ENCODE results near the gene GAL.

GAL gene

DNA sequence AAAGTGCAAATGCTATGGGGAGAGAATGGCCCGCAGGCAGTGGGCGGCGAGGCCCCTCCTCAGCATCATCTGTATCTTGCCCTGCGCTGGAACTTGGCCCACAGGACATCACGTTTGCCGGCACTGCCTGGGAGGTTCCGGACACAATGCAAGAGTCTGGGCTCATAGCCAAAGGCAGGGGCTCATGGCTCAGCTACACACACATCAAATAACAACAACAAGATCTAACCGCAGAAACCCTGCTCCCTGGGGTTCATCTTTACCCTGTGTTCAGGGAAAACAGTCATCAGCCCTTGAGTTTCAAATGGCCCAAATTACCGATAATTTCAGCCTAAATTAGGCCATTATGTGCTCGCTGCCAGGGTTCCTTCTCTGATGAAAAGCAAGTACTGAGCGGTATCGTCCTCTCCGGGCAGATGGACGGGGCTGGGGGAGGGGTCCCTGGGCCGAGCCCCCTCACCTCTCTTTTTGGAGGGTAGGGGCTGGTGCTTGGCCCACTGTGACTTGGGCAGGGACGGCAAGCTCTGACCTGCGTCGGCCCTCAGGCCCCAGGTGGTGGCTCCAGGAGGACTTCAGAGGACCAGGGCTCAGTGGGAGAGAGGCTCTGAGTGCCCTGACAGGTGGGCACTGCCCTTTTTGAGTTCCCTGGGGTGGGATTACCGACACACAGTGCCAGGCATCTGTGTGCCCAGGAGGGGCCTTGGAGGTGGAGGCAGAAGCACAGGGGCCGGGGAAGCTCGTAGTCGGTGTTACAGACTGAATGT, 25.0 kb upstream of the GAL start:
- DNase-seq (ENCODE audit: low spot score): peak; percentile 19

DNA sequence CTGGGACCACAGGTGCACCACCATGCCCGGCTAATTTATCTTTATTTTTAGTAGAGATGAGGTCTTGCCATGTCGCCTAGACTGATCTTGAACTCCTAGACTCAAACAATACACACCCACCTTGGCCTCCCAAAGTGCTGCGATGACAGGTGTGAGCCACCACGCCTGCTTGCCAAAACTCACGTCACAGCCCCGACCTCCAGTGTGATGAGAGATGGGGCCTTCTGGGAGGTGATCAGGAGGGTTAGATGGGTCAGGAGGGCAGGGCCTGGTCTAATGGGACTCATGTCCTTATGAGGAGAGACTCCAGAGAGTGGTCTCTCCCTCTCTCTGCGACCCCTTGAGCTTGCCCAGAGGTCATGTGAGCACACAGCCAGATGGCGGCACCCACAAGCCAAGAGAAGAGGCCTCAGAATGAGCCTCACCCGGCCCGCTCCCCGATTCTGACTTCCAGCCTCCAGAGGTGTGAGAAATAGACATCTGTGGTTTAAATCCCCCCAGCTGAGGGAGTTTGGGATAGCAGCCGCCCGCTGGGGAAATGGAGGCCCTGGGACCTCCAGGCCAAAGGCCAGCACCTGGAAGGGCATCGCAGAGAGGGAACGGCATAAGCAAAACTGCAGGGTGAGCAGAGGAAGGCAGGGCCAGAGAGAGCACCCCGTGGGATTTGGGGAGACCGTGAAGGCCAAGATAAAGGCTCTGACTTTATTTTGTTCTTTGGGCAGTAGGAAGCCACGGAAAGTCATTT, 24.1 kb upstream of the GAL start:
- DNase-seq (ENCODE audit: low spot score): no peak

DNA sequence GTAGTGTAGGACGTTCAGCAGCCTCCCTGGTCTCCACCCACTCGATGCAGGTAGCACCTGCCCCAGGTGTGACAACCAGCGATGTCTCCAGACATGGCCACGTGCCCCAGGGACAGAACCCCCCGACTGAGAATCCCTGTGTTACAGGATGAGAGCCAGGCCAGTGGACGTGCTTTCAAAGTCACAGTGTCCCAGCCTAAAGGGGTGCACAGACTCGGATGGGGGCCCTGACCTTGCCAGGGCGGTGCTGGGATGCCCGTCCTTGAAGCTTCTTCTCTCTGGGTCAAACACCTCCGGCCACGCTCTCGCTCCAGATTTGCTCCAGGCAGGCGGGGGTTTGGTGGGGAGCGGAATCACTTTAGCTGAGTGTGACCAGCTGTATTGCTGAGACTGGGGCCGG, 23.3 kb upstream of the GAL start:
- DNase-seq (ENCODE audit: low spot score): no peak

DNA sequence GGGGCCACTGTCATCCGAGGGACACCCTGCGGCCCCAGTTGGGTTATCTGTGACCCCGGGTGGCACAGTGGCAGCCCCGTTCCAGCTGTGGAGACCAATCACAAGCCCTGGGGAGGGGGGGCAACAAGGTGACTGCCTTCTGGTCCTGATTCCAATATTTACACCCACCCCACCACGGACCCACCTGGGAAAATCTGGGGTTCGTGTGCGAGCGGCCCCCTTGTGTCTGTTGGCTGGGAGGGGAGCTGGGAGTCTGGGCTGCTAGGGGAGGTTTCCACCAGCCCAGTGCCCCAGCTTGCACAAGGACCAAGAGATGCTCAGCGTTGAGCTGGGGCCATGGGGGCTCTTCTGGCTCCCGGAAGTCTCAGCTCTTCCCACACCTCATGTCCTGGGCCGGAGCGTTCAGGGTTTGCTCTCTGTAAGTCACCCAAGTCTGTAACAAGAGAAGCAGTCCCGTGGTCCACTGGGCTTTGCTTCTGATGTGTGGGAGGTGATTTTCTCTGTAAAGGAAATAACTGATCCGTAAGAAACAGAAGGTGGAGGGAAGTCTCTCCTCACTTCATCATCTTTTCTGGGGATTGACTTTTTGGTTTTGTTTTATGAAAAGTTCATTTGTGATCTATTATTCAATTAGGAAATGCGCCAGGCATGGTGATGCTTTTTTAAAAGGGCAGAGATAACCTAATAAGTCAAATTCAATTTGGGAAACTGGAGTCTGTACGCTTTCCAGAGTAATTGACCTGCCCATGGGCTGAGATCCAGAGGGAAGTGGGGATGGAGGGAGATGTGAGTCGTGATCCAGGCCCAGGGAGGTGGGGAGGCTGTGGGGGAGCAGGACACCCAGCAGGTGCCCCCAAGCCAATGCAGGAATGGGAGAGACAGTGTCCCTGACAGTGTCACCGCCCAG, 22.4 kb upstream of the GAL start:
- DNase-seq (ENCODE audit: low spot score): no peak

DNA sequence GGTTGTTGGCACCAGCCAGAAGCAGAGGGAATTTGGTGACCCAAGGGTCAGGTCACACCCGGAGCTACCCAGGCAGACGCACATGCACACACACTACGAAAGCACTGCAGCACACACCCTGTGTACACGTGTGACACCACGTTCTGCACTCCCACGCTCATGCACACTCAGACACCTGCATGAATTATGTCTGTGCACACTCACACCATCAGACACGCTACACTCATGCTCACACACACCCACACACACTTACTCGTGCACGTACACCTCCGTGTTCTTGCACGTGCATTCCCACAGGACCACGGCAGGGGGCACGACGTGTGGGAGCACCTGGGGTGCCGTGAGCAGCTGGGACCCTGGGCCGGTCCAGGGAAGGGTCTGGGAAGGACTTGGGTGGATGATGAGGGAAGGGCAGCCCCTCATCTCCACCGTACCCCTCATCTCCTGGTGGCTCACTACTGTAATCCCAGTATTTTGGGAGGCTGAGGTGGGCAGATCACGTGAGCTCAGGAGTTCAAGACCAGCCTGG, 20.8 kb upstream of the GAL start:
- no peak for DNase-seq (ENCODE audit: low spot score)

DNA sequence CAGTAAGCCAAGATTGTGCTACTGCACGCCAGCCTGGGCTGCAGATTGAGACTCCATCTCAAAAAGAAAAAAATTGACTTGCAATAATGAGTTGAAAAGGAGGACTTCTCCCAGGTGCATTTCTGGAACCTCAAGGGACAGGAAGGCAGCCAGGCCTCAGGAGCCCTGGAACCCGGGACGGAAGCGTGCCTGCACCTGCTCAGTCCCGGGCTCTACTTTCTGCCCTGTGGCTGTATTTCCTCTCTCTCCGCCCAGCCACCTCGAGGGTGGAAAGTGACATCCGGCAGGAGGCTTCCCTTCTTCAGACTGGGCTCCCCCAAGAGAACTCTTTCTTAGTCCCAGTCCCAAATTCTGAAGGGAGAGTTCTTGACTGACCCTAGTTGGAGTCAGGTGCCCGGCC, 20.2 kb upstream of the GAL start:
- DNase-seq (ENCODE audit: low spot score): no peak

DNA sequence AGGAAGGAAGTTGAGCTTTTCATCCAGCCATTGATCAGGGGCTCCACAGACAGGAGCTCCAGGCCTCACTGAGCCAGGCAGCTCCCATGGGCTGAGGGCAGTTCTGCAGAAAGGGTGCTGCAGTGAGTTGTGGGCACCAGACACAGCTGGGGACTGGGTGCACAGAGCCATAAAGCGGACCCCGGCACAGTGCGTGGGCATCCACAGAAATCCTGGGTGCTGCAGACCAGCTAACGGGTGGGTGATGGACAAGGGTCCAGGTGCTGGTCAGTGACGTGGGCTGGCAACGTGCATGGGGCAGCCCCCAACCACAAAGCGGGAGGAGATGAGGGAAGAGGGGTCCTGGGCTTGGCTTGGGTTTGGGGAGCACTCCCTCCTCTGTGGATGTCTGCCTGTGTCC, 19.4 kb upstream of the GAL start:
- no peak for DNase-seq (ENCODE audit: low spot score)

DNA sequence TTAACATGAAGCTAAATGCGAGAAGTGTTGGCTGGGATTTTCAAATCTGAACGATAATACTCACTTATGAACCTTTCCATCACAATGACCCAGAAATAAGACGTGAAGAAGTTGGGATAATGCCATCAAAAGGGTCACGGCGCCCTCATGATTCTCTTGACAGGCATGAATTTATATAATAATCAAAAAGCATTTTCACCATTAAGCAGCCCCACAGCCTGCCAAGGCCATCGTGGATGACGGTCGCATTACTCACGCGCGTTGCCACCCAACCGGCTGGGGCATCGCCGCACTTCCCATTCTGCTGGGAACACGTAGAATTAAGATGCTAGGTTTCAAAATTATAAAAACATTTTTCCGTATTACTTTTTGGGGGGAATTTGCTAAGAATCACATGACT, 18.9 kb upstream of the GAL start:
- DNase-seq (ENCODE audit: low spot score): no peak

DNA sequence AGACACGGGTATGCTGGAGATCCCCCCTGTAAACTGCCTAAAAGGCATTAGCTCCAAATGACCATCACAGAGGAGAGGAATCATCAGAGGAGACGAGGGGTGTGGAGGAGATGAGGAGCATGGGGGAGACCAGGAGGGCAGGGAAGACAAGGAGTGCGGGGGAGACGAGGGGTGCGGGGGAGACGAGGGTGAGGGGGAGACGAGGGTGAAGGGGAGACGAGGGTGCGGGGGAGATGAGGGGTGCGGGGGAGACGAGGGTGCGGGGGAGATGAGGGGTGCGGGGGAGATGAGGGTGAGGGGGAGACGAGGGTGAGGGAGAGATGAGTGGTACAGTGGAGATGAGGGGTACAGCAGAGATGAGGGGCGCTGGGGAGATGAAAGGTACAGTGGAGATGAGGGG, 17.5 kb upstream of the GAL start:
- DNase-seq (ENCODE audit: low spot score): no peak

DNA sequence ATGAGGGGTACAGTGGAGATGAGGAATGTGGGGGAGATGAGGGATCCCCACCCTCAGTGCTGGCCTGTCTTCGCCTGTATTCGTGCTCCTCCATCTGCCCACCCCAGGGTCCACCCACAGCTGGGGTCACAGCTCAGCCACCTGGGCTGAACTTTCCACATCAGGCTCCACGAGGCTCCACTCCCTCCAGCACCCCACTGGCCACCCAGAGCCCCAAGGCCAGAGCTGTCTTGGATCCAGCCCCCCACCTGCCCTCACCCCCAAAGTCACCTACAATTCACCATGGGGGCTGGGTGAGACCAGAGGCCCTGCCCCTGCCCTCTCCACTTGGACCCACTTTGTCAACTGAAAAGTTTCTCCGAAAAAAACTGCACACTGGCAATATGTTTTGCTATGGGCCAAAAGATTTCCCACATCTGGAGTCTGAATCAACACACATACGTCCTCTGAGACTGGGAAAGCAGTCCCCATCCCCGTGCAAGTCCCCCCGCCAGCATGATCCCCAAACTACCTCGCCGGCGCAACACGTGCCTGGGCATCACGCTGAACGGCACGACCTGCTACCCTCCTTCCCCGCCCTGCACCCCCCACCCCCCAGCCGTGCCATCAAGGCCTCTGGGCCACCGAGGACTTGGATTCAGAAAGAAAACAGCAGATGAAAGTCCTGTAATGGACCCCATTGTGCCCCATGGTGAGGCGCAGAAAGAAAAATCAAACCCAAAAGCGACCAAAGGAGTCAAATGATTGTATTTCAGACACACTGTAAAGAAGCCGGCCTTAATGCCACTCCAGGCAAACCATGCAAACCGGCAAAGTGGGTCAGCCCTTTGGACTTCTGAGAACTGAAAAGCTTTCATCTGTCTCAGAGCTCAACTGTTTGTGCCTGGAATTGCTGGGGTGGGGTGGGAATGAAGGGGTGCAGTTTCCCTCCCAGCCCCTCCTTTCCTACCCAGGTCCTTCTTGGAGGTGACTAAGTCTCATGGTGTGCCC, 16.5 kb upstream of the GAL start:
- DNase-seq (ENCODE audit: low spot score): no peak

DNA sequence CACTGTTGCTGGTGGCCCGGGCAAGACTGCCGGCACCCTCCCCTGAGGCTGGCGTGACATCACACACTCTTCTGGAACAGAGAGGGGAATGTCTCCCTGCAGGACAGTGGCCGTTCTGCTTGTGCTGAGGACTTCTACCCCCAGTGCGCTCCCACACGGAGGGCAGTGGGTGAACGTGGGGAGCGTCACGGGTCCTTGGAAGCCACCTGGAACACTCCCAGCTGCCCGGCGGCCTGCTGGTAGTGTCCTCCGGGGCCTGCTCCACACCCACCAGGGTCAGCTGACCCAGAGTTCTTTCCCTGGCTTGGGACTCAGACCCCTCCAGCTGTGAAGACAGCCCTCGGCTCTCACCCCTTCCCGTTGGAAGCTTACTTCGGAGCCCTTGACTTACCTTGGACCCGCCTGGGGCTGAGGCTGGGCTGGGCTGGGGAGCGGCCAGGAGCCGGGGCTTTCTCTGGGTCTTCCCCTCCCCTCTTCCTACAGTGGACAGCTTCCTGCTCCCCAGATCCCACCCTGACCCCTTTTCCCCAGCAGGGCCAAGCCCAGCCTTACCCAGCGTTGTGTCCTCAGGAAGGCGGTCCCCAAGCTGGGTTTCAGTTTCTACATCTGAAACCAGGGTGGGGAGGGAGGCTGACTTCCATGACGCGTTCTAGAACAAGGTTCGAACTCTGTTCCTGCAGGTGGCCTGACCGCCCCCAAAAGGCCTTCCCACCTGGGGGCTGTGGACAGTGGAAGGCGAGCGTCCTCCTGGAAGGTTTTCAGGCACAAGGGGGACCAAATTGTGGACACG, 14.8 kb upstream of the GAL start:
- no peak for DNase-seq (ENCODE audit: low spot score)

DNA sequence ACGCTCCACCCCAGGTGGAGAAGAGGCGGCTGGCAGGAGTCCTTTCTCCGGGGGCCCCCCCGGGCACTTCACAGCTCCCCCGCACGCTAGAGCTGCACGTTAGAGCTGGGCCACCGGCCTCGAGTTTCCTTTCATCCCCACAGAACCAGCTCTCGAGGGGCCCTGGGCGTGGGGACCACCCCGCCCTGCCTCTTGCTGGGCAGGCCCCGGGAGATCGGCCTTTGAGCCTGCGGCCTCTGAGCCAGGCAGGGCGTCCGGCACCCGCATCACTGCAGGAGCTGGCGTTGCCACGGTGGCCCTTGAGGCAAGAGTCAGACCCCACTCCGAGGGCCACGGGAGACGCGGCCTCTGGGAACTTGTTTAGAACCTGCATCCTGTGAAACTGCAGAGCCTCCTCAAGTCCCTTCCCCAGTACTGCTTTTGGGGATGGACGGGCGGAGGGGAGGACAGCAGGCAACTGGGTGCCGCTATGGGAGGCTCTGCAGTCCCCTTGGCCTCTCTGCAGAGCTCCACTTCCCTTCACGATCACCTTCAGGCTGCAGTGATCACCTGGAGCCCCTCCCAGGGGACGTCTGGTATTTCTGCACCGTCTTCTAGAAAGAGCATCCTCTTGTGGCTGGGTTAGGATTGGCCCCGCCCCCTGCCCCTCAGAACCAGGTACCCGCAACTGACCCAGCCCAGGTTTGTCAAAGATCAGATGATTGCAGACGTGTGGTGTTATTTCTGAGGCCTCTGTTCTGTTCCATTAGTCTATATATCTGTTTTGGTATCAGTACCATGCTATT, 13.9 kb upstream of the GAL start:
- no peak for DNase-seq (ENCODE audit: low spot score)

DNA sequence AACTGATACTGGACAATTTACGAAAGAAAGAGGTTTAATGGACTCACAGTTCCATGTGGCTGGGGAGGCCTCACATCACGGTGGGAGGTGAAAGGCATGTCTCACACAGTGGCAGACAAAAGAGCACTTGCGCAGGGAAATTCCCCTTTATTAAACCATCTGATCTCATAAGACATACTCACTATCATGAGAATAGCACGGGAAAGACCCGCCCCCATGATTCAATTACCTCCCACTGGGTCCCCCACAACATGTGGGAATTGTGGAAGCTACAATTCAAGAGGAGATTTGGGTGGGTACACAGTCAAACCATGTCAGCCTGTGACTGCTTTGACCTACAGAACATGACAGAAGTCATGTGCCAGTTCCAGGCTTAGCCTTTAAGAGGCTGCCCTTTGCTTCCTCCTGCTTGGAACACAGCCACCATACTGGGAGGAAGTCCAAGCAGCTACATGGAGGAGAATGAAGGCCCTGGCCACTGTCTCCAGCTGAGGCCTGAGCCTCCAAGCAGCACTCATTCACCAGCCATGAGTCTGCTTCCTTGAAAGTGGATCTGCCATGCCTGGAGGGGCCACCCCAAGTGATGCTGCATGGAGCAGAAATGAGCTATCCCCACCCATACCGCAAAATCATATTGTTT, 10.9 kb upstream of the GAL start:
- no peak for DNase-seq (ENCODE audit: low spot score)

DNA sequence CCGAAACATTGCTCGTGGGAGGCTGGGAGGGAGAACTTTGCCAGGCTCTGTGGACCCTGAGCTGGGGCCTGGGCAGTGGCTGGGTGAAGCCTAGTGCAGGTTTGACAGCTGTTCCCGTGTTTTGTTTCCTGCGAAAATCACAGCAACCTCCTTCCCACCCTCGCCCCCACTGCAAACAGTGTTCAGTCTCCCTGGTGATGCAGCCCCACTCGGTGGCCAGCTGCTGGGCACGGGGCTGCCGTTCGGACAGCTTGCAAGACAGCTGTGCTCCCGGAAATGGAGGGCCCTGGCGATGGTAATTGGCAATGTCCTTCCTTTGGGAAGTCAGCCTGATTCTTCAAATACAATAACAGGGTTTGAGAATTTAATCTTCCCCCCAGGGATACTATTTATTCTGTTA, 10.4 kb upstream of the GAL start:
- no peak for DNase-seq (ENCODE audit: low spot score)

DNA sequence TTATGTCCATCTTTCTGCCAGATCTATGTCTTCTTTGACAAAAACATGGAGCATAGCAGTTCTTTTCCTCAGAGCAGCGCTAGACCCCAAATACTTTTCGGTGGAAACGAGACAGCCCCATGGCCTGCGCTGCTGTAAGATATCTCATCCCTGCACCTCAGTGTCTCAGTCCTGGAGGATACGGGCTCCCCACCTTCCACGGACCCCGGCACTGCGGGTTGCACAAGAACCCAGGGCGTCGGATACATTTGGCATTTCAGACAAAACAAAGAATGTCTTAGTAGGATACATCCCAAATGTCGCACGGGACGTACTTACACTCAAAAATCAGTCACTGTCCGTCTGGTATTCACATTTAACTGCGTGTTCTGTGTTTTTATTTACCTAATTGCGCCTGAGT, 9.9 kb upstream of the GAL start:
- DNase-seq (ENCODE audit: low spot score): no peak

DNA sequence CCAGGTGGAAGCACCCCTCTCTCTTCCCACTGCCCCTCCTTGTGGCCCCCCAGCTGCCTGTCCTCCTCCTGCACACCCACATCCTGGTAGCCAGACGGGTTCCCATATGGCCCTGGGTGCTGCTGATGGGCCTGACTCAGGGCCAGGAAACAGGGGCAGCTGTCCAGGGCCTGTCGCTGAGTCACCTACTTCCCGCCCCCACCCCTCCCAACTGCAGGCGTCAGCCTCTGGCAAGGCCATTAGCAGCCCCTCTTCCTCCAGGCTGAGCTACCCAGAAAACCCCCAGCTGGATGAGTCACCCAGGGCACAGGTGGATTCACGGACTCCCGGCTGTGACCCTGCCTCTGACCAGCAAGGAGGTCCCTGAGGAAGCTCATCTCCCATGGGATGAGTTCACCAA, 6.9 kb upstream of the GAL start:
- DNase-seq (ENCODE audit: low spot score): no peak

DNA sequence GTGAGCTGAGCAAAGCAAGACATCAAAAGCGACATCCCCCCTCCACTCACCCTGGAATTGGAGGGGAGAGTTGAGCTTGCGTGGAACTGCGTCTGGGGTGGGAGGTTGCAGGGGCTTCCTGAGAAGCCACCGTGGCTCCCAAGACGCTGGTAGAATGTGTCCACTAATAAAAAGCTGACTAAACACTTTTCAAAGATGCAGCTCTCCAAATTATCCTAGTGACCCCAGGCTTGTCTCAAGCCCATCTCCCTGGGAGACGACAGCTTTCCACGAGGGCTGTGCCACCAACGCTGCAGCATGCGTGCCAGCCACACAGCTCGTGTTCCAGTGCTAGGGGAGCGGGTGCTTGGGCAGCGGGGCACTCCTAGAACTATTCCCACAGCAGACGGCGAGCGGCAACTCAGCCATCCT, 6.3 kb upstream of the GAL start:
- no peak for DNase-seq (ENCODE audit: low spot score)

DNA sequence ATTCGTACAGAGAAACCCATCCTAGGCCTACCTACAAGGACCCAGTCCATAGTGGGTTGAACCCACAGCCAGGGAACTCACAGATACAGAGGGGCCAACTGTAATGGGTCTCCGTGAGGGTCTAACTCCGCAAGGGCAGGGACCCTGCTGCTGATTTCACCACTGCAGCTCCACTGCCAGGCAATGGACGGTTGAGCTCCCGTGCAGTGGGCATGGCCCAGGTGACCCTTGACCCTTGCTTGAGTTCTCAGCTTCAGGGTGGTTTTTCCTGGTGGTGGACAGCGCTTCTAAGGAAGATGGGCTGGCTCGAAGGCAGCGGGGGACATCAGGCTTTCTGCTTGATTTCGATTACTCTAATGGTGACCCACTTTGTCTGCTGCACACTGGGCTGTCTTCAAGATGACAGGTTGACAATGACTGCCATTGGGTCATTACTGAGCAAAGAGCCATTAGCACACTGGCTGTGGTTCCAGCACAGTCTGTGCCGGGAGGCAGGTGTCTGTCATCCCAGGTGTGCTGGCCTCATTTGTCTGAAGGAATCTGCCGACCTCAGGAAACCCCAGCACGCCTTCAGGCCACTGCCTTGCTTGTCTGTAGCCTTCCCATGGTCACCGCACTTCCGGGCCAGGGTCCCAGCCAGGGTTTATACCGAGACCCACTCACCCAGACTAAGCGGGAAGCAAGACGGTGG, 3.7 kb upstream of the GAL start:
- no peak for DNase-seq (ENCODE audit: low spot score)
